ENCODE results near the gene RPA3.

- TF ChIP-seq CTCF (conservative IDR thresholded peaks at IDR 0.05) (no peak), ZFX (IDR thresholded peaks at IDR 0.05) (no peak)
Observed at GRCh38 chr7:7642081-7642480, 76.3 kb downstream of the RPA3 start.
